Choroid plexus epithelial cell (primary cell): ENCODE results near the gene CPEB4.
A peak's percentile ranks its signal among the peaks of the same experiment; 100 is the strongest.

Experiments used
- DNase-seq: peaks from one replicate; pipeline ENCODE4 v3.0.0-alpha.2; 2010; ENCODE audit warnings: low read depth
- H3K4me3 ChIP-seq: 2 replicates; pipeline ENCODE4 v1.5.1; 2011; ENCODE audit warnings: low read depth, mild to moderate bottlenecking, control low read depth, low read length, moderate library complexity
- TF ChIP-seq, protein P1 (sequence below): conservative IDR thresholded peaks from 2 replicates; pipeline ENCODE4 v1.5.1; 2011; ENCODE audit warnings: low read depth, mild to moderate bottlenecking, control low read depth, inconsistent platforms, low read length, moderate library complexity

CPEB4 gene

DNA sequence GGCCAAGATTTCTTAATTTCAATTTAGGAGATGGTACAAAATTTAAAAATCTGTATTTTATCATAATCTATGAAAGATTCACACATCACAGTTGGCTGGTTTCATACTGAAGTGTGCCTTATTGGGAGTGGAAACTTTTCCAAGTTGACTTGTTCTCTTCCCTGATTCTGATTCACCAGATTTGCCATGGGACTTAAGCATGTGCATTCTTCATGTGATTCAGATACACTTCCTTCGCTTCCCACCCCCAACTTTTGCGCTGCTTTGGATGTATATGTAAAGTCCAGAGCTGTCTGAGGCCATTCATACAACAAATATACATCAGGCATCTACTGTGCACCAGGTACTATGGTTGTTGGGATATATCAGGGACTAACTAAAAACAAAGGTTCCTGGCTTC, 34.4 kb downstream of the CPEB4 start:
- H3K4me3 ChIP-seq: no peak overlapping the region
- TF ChIP-seq, protein P1, sequence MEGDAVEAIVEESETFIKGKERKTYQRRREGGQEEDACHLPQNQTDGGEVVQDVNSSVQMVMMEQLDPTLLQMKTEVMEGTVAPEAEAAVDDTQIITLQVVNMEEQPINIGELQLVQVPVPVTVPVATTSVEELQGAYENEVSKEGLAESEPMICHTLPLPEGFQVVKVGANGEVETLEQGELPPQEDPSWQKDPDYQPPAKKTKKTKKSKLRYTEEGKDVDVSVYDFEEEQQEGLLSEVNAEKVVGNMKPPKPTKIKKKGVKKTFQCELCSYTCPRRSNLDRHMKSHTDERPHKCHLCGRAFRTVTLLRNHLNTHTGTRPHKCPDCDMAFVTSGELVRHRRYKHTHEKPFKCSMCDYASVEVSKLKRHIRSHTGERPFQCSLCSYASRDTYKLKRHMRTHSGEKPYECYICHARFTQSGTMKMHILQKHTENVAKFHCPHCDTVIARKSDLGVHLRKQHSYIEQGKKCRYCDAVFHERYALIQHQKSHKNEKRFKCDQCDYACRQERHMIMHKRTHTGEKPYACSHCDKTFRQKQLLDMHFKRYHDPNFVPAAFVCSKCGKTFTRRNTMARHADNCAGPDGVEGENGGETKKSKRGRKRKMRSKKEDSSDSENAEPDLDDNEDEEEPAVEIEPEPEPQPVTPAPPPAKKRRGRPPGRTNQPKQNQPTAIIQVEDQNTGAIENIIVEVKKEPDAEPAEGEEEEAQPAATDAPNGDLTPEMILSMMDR: no peak
- no peak for DNase-seq

DNA sequence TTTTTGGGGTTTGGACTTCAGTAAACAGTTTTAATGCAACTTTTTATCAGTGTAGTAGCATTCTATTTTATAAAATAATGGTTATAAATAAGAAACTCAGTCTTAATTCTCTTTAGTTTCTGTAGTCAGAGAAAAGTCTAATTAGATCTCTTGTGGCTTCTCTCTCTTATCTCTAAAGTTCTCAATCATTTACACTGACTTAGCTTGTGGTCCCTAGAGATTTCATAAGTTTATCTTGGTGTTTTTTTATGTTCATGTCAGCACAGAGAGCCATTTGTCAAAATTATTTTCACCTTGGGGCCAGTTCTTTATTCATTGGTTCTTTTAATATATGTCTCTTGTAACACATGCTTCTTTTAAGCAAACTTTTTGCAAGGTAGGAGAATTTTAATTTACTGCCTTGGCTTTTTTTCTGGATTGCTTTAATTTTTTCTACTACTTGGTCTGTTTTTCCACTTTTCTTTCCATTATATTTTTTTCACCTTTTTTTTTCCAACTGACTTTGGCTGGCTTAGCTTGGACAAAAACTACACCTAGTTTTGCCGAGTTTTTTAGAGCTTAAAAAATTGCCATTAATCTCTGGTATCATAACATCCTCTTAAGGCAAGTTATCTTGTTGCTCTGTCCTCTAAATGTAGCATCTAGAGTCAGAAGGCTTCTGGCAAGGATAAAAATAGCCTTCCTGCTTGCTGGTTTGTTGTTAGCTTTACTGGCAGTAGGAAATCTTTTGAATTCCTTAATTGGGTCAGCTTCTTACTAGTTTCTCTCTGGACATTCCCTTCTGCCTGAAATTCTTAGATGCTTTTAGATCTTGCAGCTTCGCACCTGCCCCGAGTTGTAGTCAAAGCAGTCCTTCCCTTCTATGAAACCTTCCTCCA, 35.3 kb downstream of the CPEB4 start:
- peak; percentile 85 for DNase-seq
- H3K4me3 ChIP-seq: no peak overlapping the region
- TF ChIP-seq, protein P1: no peak

DNA sequence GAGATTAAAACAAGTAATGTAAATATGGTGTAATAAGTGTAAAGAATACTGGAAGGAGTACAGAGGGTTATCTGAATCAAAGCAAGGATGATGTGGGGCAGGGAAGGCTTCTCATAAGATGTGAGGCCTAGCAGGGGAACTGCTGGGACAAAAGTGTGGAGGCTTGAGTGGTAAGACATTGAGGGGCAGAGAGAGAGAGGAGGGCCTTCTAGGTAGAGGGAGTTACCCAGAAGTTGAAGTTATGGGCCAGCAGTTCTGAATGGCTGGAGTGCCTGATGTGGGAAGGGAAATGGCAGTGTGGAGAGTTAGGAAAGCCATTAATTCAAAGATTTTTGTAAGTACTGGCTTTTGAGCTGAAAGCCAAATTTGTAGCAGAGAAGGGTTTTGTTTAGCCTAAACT, 36.8 kb downstream of the CPEB4 start:
- TF ChIP-seq, protein P1: no peak
- no peak overlapping the region for H3K4me3 ChIP-seq
- no peak for DNase-seq

DNA sequence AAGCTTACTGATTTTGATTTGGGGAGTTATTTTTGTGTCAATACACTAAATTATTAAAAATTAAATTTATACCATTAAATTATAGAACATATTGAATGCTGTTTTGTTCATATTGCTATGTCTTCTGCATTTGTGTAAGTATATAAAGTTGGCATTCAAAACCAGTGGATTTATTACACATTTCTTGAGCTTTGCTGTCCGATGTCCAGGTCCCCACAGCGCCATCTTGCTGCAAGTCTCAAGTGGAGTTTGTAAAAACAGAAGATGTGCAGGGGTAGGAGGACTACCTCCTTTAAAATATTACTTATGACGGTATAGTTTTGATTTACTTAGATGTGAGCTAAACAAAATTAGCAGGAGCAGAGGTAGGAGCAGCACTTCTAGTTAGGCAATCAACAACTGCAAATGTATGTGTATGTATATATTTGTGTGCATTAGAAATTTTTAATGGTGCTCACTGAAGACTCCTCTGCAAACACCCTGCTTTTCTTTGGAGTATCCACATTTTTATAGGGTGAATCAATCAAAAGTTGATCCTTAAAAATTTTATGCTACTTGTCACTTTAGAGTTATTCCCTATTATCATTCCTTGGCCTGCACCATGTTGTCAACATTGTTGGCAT, 37.4 kb downstream of the CPEB4 start:
- TF ChIP-seq, protein P1: peak; percentile 84
- peak; percentile 83 for DNase-seq
- no peak overlapping the region for H3K4me3 ChIP-seq

DNA sequence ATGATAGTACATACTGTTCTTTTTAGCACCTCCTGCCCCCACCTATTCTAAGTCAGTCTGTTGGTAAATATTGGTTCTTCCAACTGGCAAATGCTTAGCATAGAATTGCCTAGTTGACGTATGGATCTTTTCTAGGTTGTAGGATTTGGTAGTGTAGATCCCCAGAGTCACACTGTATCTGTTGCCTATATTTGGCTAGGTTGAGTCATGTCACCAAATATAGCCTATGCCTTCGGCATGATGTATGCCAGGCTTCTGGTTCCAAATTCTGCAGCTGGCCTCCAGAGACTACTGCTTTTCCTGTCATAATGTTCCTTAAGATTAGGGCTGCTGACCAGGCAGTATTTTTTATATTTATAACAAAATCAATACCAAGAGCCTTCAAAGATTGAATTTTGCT, 38.2 kb downstream of the CPEB4 start:
- no peak overlapping the region for H3K4me3 ChIP-seq
- TF ChIP-seq, protein P1: no peak
- peak; percentile 24 for DNase-seq

DNA sequence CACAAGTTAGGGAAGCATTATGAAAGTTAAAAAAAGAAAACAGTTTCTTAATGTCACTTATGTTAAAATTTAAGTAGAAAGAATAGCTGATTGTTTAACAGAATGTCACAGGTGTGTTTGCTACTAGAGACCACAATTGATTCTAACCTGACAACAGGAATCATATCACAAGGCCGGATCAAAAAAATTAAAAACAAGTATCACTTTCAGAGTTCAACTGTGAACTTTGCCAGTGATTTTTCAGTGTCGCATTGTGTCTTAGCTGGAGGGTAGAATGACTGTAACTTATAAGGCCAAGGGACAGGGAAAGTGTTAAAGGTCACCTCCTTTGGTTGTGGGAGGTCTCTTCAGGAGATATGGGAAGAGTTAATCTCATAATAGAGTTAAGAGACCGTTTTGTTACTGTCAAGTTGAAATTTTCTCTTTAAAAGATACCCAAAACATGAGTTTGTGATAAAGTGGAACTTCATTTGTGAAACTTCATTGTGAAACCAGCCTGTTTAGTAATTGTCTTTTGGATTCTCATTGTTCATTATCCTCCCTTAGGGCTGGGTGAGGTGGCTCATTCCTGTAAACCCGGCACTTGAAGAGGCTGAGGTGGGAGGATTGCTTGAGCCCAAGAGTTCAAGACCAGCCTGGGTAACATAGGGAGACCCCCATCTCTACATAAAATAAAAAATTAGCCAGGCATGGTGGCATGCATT, 40.9 kb downstream of the CPEB4 start:
- DNase-seq: no peak
- TF ChIP-seq, protein P1: no peak
- no peak overlapping the region for H3K4me3 ChIP-seq
